Prostate gland (tissue), 2 donors: ENCODE data around the gene SMAD1. TPM values are rescaled to one million over a fixed set of nuclear protein-coding genes. Genes with fewer than 3 reads are reported as not detected.

Experiments
- DNase-seq: peaks from one replicate; pipeline ENCODE4 v3.0.0-alpha.2; 2019; ENCODE audit warnings: low spot score
- H3K27ac ChIP-seq, 2 donors: fragments of 200-600 bp; sonication (generic); 2 replicates each; pipeline ENCODE4 v1.5.1; 2017 to 2019
- H3K27me3 ChIP-seq: fragments of 200-600 bp; sonication (generic); replicated peaks from 2 replicates; pipeline ENCODE4 v1.5.1; 2019; ENCODE audit not compliant: insufficient read depth
- H3K36me3 ChIP-seq, 2 donors: fragments of 200-600 bp; sonication (generic); 1 replicate in 1 of 2; 2 replicates in 1 of 2; pipeline versions ENCODE4 v1.5.1 to v1.8.1; 2017 to 2019
- H3K4me1 ChIP-seq: fragments of 200-600 bp; sonication (generic); replicated peaks from 2 replicates; pipeline ENCODE4 v1.5.1; 2019
- H3K4me3 ChIP-seq, 2 donors: fragments of 200-600 bp; sonication (generic); 2 replicates each; pipeline ENCODE4 v1.5.1; 2017 to 2019
- H3K9me3 ChIP-seq: fragments of 200-600 bp; sonication (generic); 2 replicates; pipeline ENCODE4 v1.5.1; 2017
- CTCF ChIP-seq, 4 experiments: fragments of 200-600 bp in 2 of 4; fragments of 450-650 bp in 2 of 4; sonication (generic) in 2 of 4; IDR thresholded peaks; 1 replicate in 3 of 4; 2 replicates in 1 of 4; pipeline ENCODE4 v1.5.1; 2016 to 2019; ENCODE audit warnings: antibody characterized with exemption in 4 of 4, mild to moderate bottlenecking in 2 of 4, moderate library complexity in 2 of 4
- POLR2A ChIP-seq: fragments of 450-650 bp; IDR thresholded peaks from one replicate; pipeline ENCODE4 v1.6.1; 2016; ENCODE audit warnings: antibody characterized with exemption, mild to moderate bottlenecking
- POLR2AphosphoS5 ChIP-seq: sonication (generic); formaldehyde crosslinking; IDR thresholded peaks from one replicate; pipeline ENCODE4 v1.6.1; 2017; ENCODE audit warnings: antibody characterized with exemption
- WGBS: methylation state at CpG from one replicate; pipeline ENCODE4 v1.1.5; 2018; 5-methylcytosine and 5-hydroxymethylcytosine counted together
- intact Hi-C: fragments of 100-400 bp; cut with DNase I; formaldehyde crosslinking; loops from one replicate; pipeline ENCODE4 v1.14.2; 2022
- total RNA-seq, 2 donors: library from RNA; depleted of rRNA; stranded (reverse); fragments of >200 nt; gene quantifications; one replicate each; pipeline ENCODE4 v1.1.0, GENCODE V29; 2016

The SMAD1 gene
- total RNA-seq, 2 donors from 2014 or later: 21.5 to 34.3 TPM

- intact Hi-C loops: loop anchor here (10.0 kb wide), 1 partner anchor 58 kb away; no protein-coding TSS in a partner anchor
- no peak for TF ChIP-seq POLR2A
- TF ChIP-seq CTCF (IDR thresholded peaks at IDR 0.05): no peak
- TF ChIP-seq POLR2AphosphoS5: no peak
- Histone ChIP-seq H3K9me3 (no peaks in the 10 kb centered on the region), H3K4me1 (no peaks in the 10 kb centered on the region), H3K27me3 (no peaks in the 10 kb centered on the region), H3K36me3 (no peaks in the 10 kb centered on the region), H3K4me3 (no peak overlapping the region), H3K27ac (no peak overlapping the region)
- 48% methylated on average over 3 of the region's 3 CpGs for WGBS
- no peak for DNase-seq
These were observed 5.0 kb downstream of the SMAD1 start for GRCh38 chr4:145486603-145487002.

- no peaks in the 10 kb centered on the region for H3K27me3 ChIP-seq
- no peaks in the 10 kb centered on the region for H3K4me1 ChIP-seq
- H3K27ac ChIP-seq: no peak overlapping the region
- DNase-seq: no peak
- WGBS: 77% methylated on average over 3 of the region's 3 CpGs
- no peaks in the 10 kb centered on the region for H3K9me3 ChIP-seq
- TF ChIP-seq CTCF (IDR thresholded peaks at IDR 0.05): no peak
- no peak for TF ChIP-seq POLR2A
- TF ChIP-seq POLR2AphosphoS5: no peak
- intact Hi-C loops: loop anchor here (10.0 kb wide), 1 partner anchor 57 kb away; no protein-coding TSS in a partner anchor
- no peak overlapping the region for H3K4me3 ChIP-seq
- H3K36me3 ChIP-seq: no peaks in the 10 kb centered on the region
These were observed 6.0 kb downstream of the SMAD1 start for GRCh38 chr4:145487631-145488030.

GRCh38 chr4:145488310-145488709 is 6.7 kb downstream of the SMAD1 start:
- WGBS: 70% methylated on average over 2 of the region's 2 CpGs
- Histone ChIP-seq H3K9me3 (no peaks in the 10 kb centered on the region), H3K27ac (no peak overlapping the region), H3K4me3 (no peak overlapping the region), H3K4me1 (no peaks in the 10 kb centered on the region), H3K36me3 (no peaks in the 10 kb centered on the region), H3K27me3 (no peaks in the 10 kb centered on the region)
- intact Hi-C loops: loop anchor here (10.0 kb wide), 1 partner anchor 56 kb away; no protein-coding TSS in a partner anchor
- TF ChIP-seq POLR2A (no peak), POLR2AphosphoS5 (no peak), CTCF (IDR thresholded peaks at IDR 0.05) (no peak)
- no peak for DNase-seq

- no peaks in the 10 kb centered on the region for H3K27me3 ChIP-seq
- no peak overlapping the region for H3K27ac ChIP-seq
- no peak for DNase-seq
- intact Hi-C loops: loop anchor here (10.0 kb wide), 1 partner anchor 55 kb away; no protein-coding TSS in a partner anchor
- no peak overlapping the region for H3K4me3 ChIP-seq
- 93% methylated on average over 3 of the region's 3 CpGs for WGBS
- H3K36me3 ChIP-seq: no peaks in the 10 kb centered on the region
- no peak for TF ChIP-seq POLR2A
- no peaks in the 10 kb centered on the region for H3K4me1 ChIP-seq
- H3K9me3 ChIP-seq: no peaks in the 10 kb centered on the region
These were observed 7.9 kb downstream of the SMAD1 start for GRCh38 chr4:145489556-145489955.

GRCh38 chr4:145490361-145490760 is 8.7 kb downstream of the SMAD1 start:
- no peaks in the 10 kb centered on the region for H3K27me3 ChIP-seq
- no peaks in the 10 kb centered on the region for H3K36me3 ChIP-seq
- DNase-seq: no peak
- H3K27ac ChIP-seq: no peak overlapping the region
- H3K4me3 ChIP-seq: no peak overlapping the region
- WGBS: 89% methylated on average over 1 of the region's 1 CpG
- TF ChIP-seq POLR2AphosphoS5 (no peak), CTCF (IDR thresholded peaks at IDR 0.05) (no peak), POLR2A (no peak)
- no peaks in the 10 kb centered on the region for H3K9me3 ChIP-seq
- intact Hi-C loops: no loop called here
- no peaks in the 10 kb centered on the region for H3K4me1 ChIP-seq
